Activated CD4-positive, alpha-beta T cell treated with anti-CD3 and anti-CD28 coated beads for 24 hours (primary cell): Measurements from ENCODE around the gene ORAI3.

Experiments
- DNase-seq, 2 donors: peaks; one replicate each; pipeline ENCODE4 v3.0.0-alpha.2; 2020; ENCODE audit warnings: low read depth in 2 of 2

The ORAI3 gene

GRCh38 chr16:30948667-30949649 lies at the start of gene ORAI3:
Gene ORAI3, plus strand, starts transcription at chr16:30949068. Its CDS starts 222 bp downstream, at chr16:30949290.
- DNase-seq, result peak in 1 of 2 donors; percentile 24

GRCh38 chr16:30899794-30900193 lies 49.1 kb upstream of the ORAI3 start:
- no peak for DNase-seq

GRCh38 chr16:30900588-30900987 lies 48.3 kb upstream of the ORAI3 start:
- no peak for DNase-seq

GRCh38 chr16:30901201-30902028 lies 47.5 kb upstream of the ORAI3 start:
- no peak for DNase-seq

GRCh38 chr16:30902029-30902972 lies 46.6 kb upstream of the ORAI3 start:
- no peak for DNase-seq

- no peak for DNase-seq
Observed at GRCh38 chr16:30903002-30903401, 45.9 kb upstream of the ORAI3 start.

- DNase-seq, result no peak
Observed at GRCh38 chr16:30903596-30903995, 45.3 kb upstream of the ORAI3 start.

- no peak for DNase-seq
Observed at GRCh38 chr16:30904114-30904780, 44.6 kb upstream of the ORAI3 start.

- DNase-seq, result no peak
Observed at GRCh38 chr16:30907064-30907463, 41.8 kb upstream of the ORAI3 start.

GRCh38 chr16:30910427-30911029 lies 38.3 kb upstream of the ORAI3 start:
- no peak for DNase-seq

GRCh38 chr16:30912794-30913412 lies 36.0 kb upstream of the ORAI3 start:
- no peak for DNase-seq

GRCh38 chr16:30914830-30915229 lies 34.0 kb upstream of the ORAI3 start:
- DNase-seq, result no peak

GRCh38 chr16:30918614-30919013 lies 30.3 kb upstream of the ORAI3 start:
- no peak for DNase-seq

- no peak for DNase-seq
Observed at GRCh38 chr16:30920891-30921290, 28.0 kb upstream of the ORAI3 start.

- DNase-seq, result no peak
Observed at GRCh38 chr16:30921459-30921747, 27.5 kb upstream of the ORAI3 start.

GRCh38 chr16:30921748-30922419 lies 27.0 kb upstream of the ORAI3 start:
- peak; percentile 84 to 87 for DNase-seq

- peak; percentile 98 to 99 for DNase-seq
Observed at GRCh38 chr16:30922420-30922959, 26.4 kb upstream of the ORAI3 start.

- DNase-seq, result peak; percentile 91 to 94
Observed at GRCh38 chr16:30922960-30923535, 25.8 kb upstream of the ORAI3 start.

- no peak for DNase-seq
Observed at GRCh38 chr16:30923554-30924075, 25.3 kb upstream of the ORAI3 start, which contains the start of gene FBXL19. Gene FBXL19, plus strand, starts transcription at chr16:30923572. Its CDS starts 2,183 bp downstream, at chr16:30925755.
